WERI-Rb-1 (cell line): ENCODE data around the gene TWIST2.

Experiments
- DNase-seq: peaks from one replicate; pipeline ENCODE4 v3.0.0-alpha.2; 2020
- H3K27ac ChIP-seq: fragments of 250-450 bp; sonication (Bioruptor Pico); 2 replicates; pipeline ENCODE4 v1.5.1; 2020; ENCODE audit warnings: mild to moderate bottlenecking, moderate library complexity
- H3K27me3 ChIP-seq: fragments of 250-450 bp; sonication (Bioruptor Pico); 2 replicates; pipeline ENCODE4 v1.5.1; 2021; ENCODE audit warnings: mild to moderate bottlenecking, low read depth, moderate library complexity; ENCODE audit not compliant: insufficient read depth, severe bottlenecking
- H3K36me3 ChIP-seq: fragments of 250-450 bp; sonication (Bioruptor Pico); 2 replicates; pipeline ENCODE4 v1.5.1; 2020; ENCODE audit warnings: mild to moderate bottlenecking, moderate library complexity
- H3K4me3 ChIP-seq: 2 replicates; pipeline ENCODE4 v1.5.1; 2011; ENCODE audit warnings: low read depth, mild to moderate bottlenecking, control low read depth, low read length
- H3K9me3 ChIP-seq: fragments of 250-450 bp; sonication (Bioruptor Pico); 2 replicates; pipeline ENCODE4 v1.5.1; 2021; ENCODE audit warnings: mild to moderate bottlenecking, moderate library complexity; ENCODE audit not compliant: severe bottlenecking
- CTCF ChIP-seq: IDR thresholded peaks from 2 replicates; pipeline ENCODE4 v1.5.1; 2011; ENCODE audit warnings: low read depth, mild to moderate bottlenecking, control low read depth, inconsistent platforms, low read length

The TWIST2 gene

GRCh38 chr2:238897911-238898311 is 50.0 kb downstream of the TWIST2 start:
- no peak for TF ChIP-seq CTCF
- Histone ChIP-seq H3K9me3 (no peaks in the 10 kb centered on the region), H3K27ac (no peak overlapping the region), H3K36me3 (no peaks in the 10 kb centered on the region), H3K4me3 (no peak overlapping the region), H3K27me3 (peaks cover 91% of the 10 kb centered on the region)
- DNase-seq = no peak

GRCh38 chr2:238898534-238899281 is 50.8 kb downstream of the TWIST2 start:
- H3K27ac ChIP-seq = no peak overlapping the region
- TF ChIP-seq CTCF = no peak
- peaks cover 83% of the 10 kb centered on the region for H3K27me3 ChIP-seq
- no peaks in the 10 kb centered on the region for H3K36me3 ChIP-seq
- H3K4me3 ChIP-seq = no peak overlapping the region
- DNase-seq = no peak
- H3K9me3 ChIP-seq = no peaks in the 10 kb centered on the region

- peaks cover 76% of the 10 kb centered on the region for H3K27me3 ChIP-seq
- no peak overlapping the region for H3K27ac ChIP-seq
- H3K4me3 ChIP-seq = no peak overlapping the region
- no peak for DNase-seq
- H3K36me3 ChIP-seq = no peaks in the 10 kb centered on the region
- TF ChIP-seq CTCF = no peak
- H3K9me3 ChIP-seq = no peaks in the 10 kb centered on the region
Observed at GRCh38 chr2:238899386-238899785, 51.5 kb downstream of the TWIST2 start.

GRCh38 chr2:238900511-238900910 is 52.6 kb downstream of the TWIST2 start:
- no peak for DNase-seq
- Histone ChIP-seq H3K27me3 (peaks cover 65% of the 10 kb centered on the region), H3K4me3 (no peak overlapping the region), H3K9me3 (no peaks in the 10 kb centered on the region), H3K36me3 (no peaks in the 10 kb centered on the region), H3K27ac (no peak overlapping the region)
- TF ChIP-seq CTCF = no peak

GRCh38 chr2:238901461-238902057 is 53.7 kb downstream of the TWIST2 start:
- Histone ChIP-seq H3K4me3 (no peak overlapping the region), H3K27ac (no peak overlapping the region), H3K27me3 (peaks cover 54% of the 10 kb centered on the region), H3K36me3 (no peaks in the 10 kb centered on the region), H3K9me3 (no peaks in the 10 kb centered on the region)
- no peak for DNase-seq
- TF ChIP-seq CTCF = no peak
